ENCODE results near the gene RHCG. TPM values are rescaled to one million over a fixed set of nuclear protein-coding genes. Genes with fewer than 3 reads are reported as not detected.

RHCG gene
- total and polyA plus RNA-seq, 4 donors, result 0.17 to 0.37 (median 0.25) TPM; not detected in 1

DNA sequence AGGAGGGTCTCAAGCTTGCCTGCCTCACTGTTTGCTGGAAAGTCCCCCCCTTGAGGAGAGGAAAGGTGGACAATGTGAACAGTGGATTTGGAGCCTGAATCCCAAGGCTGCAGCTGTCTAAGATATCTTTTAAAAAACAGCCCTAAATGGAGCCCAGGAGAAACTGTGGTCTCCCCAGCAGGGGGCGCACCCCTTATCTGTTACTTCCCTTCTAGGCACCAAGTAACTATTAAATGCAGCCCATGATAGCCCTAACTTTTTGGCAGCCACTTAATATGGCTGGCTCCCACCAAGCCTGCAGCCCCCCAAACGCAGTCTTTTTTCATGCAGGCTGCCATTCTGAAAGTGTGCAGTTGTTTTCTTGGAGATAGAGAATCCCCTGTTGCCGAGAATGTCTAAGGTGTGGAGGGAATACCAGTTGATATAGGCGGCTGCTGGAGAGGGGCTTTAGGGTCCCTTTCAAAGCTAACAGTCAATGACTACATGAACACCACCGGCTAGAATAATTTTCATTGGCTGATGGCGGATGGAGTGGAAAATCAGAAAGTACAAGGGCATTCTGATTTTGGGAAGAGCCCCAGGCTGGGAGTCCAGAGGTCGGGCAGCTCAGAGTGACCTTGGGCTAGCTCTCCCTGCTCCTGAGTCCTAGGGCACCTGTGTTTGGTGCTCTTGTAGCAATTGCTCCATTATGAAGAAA, 1.3 kb downstream of the RHCG start:
- TF ChIP-seq, protein P1, sequence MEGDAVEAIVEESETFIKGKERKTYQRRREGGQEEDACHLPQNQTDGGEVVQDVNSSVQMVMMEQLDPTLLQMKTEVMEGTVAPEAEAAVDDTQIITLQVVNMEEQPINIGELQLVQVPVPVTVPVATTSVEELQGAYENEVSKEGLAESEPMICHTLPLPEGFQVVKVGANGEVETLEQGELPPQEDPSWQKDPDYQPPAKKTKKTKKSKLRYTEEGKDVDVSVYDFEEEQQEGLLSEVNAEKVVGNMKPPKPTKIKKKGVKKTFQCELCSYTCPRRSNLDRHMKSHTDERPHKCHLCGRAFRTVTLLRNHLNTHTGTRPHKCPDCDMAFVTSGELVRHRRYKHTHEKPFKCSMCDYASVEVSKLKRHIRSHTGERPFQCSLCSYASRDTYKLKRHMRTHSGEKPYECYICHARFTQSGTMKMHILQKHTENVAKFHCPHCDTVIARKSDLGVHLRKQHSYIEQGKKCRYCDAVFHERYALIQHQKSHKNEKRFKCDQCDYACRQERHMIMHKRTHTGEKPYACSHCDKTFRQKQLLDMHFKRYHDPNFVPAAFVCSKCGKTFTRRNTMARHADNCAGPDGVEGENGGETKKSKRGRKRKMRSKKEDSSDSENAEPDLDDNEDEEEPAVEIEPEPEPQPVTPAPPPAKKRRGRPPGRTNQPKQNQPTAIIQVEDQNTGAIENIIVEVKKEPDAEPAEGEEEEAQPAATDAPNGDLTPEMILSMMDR (IDR thresholded peaks at IDR 0.05; ENCODE audit: control extremely low read depth, extremely low read depth), result no peak
- Histone ChIP-seq H3K4me1 (ENCODE audit: control insufficient read depth in 5 of 5, insufficient read depth in 5 of 5, low read length in 5 of 5) (peaks cover 0 to 13% (median 0%) of the 10 kb centered on the region in 5 donors), H3K27ac (ENCODE audit: low read depth in 1 of 2, low read length in 1 of 2) (no peak overlapping the region), H3K27me3 (ENCODE audit: control insufficient read depth in 3 of 3, insufficient read depth in 3 of 3, low read length in 2 of 3) (peaks cover 3 to 14% (median 10%) of the 10 kb centered on the region in 3 donors), H3K36me3 (ENCODE audit: control insufficient read depth in 4 of 4, insufficient read depth in 4 of 4, low read length in 4 of 4) (no peaks in the 10 kb centered on the region), H3K9ac (ENCODE audit: insufficient read depth in 1 of 2, low read length in 2 of 2) (no peak overlapping the region), H3K9me3 (ENCODE audit: control insufficient read depth in 4 of 4, insufficient read depth in 3 of 4, low read length in 3 of 4) (no peaks in the 10 kb centered on the region), H3K4me3 (no peak overlapping the region)
- ATAC-seq (ENCODE audit: insufficient read depth, low FRiP score) (no peak), DNase-seq (no peak)
- WGBS, 2 donors, result 77 to 78% methylated on average over 7 of the region's 7 CpGs

DNA sequence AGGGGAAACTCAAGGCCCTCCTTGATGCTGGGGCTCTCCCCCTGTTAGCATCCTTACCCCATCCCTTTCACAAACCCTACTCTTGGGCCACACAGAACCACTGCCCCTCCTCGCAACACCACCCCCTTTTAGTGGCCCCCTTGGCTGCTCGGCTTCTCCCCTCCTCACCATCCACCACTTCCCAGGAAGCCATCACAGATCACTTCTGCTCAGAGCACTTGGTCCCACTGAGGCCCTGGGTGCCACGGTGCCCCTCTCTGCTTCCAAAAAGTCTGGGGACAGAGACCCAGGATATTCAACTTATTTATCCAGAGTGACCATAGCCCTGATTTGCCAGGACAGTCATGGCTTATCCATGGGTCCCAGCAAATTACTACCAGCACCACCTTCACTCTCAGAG, 2.4 kb downstream of the RHCG start:
- Histone ChIP-seq H3K4me3 (no peak overlapping the region), H3K27ac (ENCODE audit: low read depth in 1 of 2, low read length in 1 of 2) (no peak overlapping the region), H3K36me3 (ENCODE audit: control insufficient read depth in 4 of 4, insufficient read depth in 4 of 4, low read length in 4 of 4) (no peaks in the 10 kb centered on the region), H3K4me1 (ENCODE audit: control insufficient read depth in 5 of 5, insufficient read depth in 5 of 5, low read length in 5 of 5) (peaks cover 0 to 13% (median 0%) of the 10 kb centered on the region in 5 donors), H3K27me3 (ENCODE audit: control insufficient read depth in 3 of 3, insufficient read depth in 3 of 3, low read length in 2 of 3) (peaks cover 3 to 17% (median 10%) of the 10 kb centered on the region in 3 donors), H3K9me3 (ENCODE audit: control insufficient read depth in 4 of 4, insufficient read depth in 3 of 4, low read length in 3 of 4) (no peaks in the 10 kb centered on the region), H3K9ac (ENCODE audit: insufficient read depth in 1 of 2, low read length in 2 of 2) (no peak overlapping the region)
- 79 to 92% methylated on average over 3 of the region's 3 CpGs for WGBS, 2 donors
- ATAC-seq (ENCODE audit: insufficient read depth, low FRiP score) (no peak), DNase-seq (no peak)
- TF ChIP-seq, protein P1 (IDR thresholded peaks at IDR 0.05; ENCODE audit: control extremely low read depth, extremely low read depth), result no peak

DNA sequence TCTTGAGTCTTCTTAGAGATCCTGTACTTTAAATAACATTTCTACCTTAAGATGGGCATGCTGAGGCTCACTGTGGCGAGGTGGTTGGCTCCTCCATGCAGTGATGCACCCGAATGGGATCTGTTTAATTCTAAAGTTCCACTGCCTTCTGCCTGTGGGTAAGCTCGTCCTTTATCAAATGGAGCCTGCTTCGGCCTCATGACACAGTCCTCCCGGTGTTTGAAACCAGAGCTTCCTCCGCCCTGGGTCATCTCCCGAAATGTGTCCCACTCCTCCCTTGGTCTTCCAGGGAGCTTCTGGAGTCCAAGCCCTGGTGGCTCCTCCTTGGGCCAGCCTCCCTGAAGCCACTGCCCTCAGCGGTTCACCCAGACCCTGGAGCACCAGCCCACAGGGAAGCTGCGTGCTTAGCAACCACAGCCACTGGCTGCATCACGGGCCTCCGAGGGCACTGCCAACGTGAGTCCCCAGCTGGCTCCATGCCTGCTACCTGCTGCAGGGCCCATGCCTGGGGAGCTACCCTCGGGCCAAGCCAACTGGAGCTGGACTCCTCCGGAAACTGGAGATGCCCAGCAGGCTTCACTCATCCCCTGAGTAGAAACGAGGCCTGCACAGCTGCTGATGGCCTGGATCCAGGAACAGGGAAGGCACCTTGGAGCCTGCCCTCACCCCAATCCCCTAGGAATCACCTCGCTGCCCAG, 3.3 kb downstream of the RHCG start:
- Histone ChIP-seq H3K36me3 (ENCODE audit: control insufficient read depth in 4 of 4, insufficient read depth in 4 of 4, low read length in 4 of 4) (no peaks in the 10 kb centered on the region), H3K4me1 (ENCODE audit: control insufficient read depth in 5 of 5, insufficient read depth in 5 of 5, low read length in 5 of 5) (peaks cover 0 to 13% (median 0%) of the 10 kb centered on the region in 5 donors), H3K27me3 (ENCODE audit: control insufficient read depth in 3 of 3, insufficient read depth in 3 of 3, low read length in 2 of 3) (peaks cover 0 to 22% (median 12%) of the 10 kb centered on the region in 3 donors), H3K9me3 (ENCODE audit: control insufficient read depth in 4 of 4, insufficient read depth in 3 of 4, low read length in 3 of 4) (no peaks in the 10 kb centered on the region), H3K9ac (ENCODE audit: insufficient read depth in 1 of 2, low read length in 2 of 2) (no peak overlapping the region), H3K4me3 (no peak overlapping the region), H3K27ac (ENCODE audit: low read depth in 1 of 2, low read length in 1 of 2) (no peak overlapping the region)
- no peak for DNase-seq
- TF ChIP-seq, protein P1 (IDR thresholded peaks at IDR 0.05; ENCODE audit: control extremely low read depth, extremely low read depth), result no peak
- no peak for ATAC-seq (ENCODE audit: insufficient read depth, low FRiP score)
- 79 to 83% methylated on average over 16 of the region's 16 CpGs for WGBS, 2 donors

Data from lung (tissue), 12 donors.